ENCODE data around the gene PRSS22.

The PRSS22 gene

GRCh38 chr16:2860826-2861567 lies 3.0 kb upstream of the PRSS22 start:
- TF ChIP-seq CTCF (IDR thresholded peaks at IDR 0.05): no peak
- Mint-ChIP-seq H3K27me3 (ENCODE audit: low read depth, poor library complexity) (peaks cover 83% of the 10 kb centered on the region), H3K4me1 (peaks cover 10% of the 10 kb centered on the region), H3K4me3 (no peak overlapping the region), H3K27ac (no peak overlapping the region), H3K9me3 (peaks cover 19% of the 10 kb centered on the region), H3K36me3 (ENCODE audit: low read depth) (no peaks in the 10 kb centered on the region)
- DNase-seq: peak; percentile 53

- H3K27ac Mint-ChIP-seq: no peak overlapping the region
- H3K4me1 Mint-ChIP-seq: peaks cover 5% of the 10 kb centered on the region
- TF ChIP-seq CTCF (IDR thresholded peaks at IDR 0.05): no peak
- peaks cover 23% of the 10 kb centered on the region for H3K9me3 Mint-ChIP-seq
- no peaks in the 10 kb centered on the region for H3K36me3 Mint-ChIP-seq (ENCODE audit: low read depth)
- H3K4me3 Mint-ChIP-seq: no peak overlapping the region
- no peak for DNase-seq
- peaks cover 80% of the 10 kb centered on the region for H3K27me3 Mint-ChIP-seq (ENCODE audit: low read depth, poor library complexity)
Measured at GRCh38 chr16:2859686-2860265, 1.8 kb upstream of the PRSS22 start.

- peaks cover 76% of the 10 kb centered on the region for H3K27me3 Mint-ChIP-seq (ENCODE audit: low read depth, poor library complexity)
- no peak for TF ChIP-seq CTCF (IDR thresholded peaks at IDR 0.05)
- H3K4me1 Mint-ChIP-seq: peaks cover 5% of the 10 kb centered on the region
- H3K36me3 Mint-ChIP-seq (ENCODE audit: low read depth): no peaks in the 10 kb centered on the region
- H3K4me3 Mint-ChIP-seq: no peak overlapping the region
- peaks cover 32% of the 10 kb centered on the region for H3K9me3 Mint-ChIP-seq
- DNase-seq: no peak
- H3K27ac Mint-ChIP-seq: no peak overlapping the region
Measured at GRCh38 chr16:2858245-2859025, 465 bp upstream of the PRSS22 start.

- Mint-ChIP-seq H3K9me3 (peaks cover 32% of the 10 kb centered on the region), H3K27me3 (ENCODE audit: low read depth, poor library complexity) (peaks cover 70% of the 10 kb centered on the region), H3K27ac (no peak overlapping the region), H3K36me3 (ENCODE audit: low read depth) (no peaks in the 10 kb centered on the region), H3K4me3 (no peak overlapping the region), H3K4me1 (peaks cover 5% of the 10 kb centered on the region)
- no peak for DNase-seq
- no peak for TF ChIP-seq CTCF (IDR thresholded peaks at IDR 0.05)
Measured at GRCh38 chr16:2856686-2857450, 1.1 kb downstream of the PRSS22 start.

- Mint-ChIP-seq H3K4me1 (peaks cover 5% of the 10 kb centered on the region), H3K9me3 (peaks cover 28% of the 10 kb centered on the region), H3K27ac (no peak overlapping the region), H3K27me3 (ENCODE audit: low read depth, poor library complexity) (peaks cover 71% of the 10 kb centered on the region), H3K4me3 (no peak overlapping the region), H3K36me3 (ENCODE audit: low read depth) (no peaks in the 10 kb centered on the region)
- DNase-seq: peak; percentile 44
- no peak for TF ChIP-seq CTCF (IDR thresholded peaks at IDR 0.05)
Measured at GRCh38 chr16:2856061-2856670, 1.8 kb downstream of the PRSS22 start.
